ENCODE data around the gene POFUT2. TPM values are rescaled to one million over a fixed set of nuclear protein-coding genes. Genes with fewer than 3 reads are reported as not detected.
"Not testable (repeated sequence)": the region's sequence is repeated elsewhere in the genome, so short reads cannot be mapped to it uniquely, and the experiment has no call there.

POFUT2 gene
- total RNA-seq, 2 experiments from 2014 or later = 17.0 to 20.5 TPM

- H3K4me2 ChIP-seq (ENCODE audit: low read length) = no peak overlapping the region
- H3K79me2 ChIP-seq (ENCODE audit: insufficient read depth, low read depth, low read length) = no peaks in the 10 kb centered on the region
- BruUV-seq (replicated peaks) = no TSS peak
- DNase-seq (ENCODE audit: low spot score) = no peak
- no peaks in the 10 kb centered on the region for H3K9me3 ChIP-seq (ENCODE audit: low read length)
- H3K36me3 ChIP-seq (ENCODE audit: insufficient read depth, low read length) = no peaks in the 10 kb centered on the region
- TF ChIP-seq CTCF (conservative IDR thresholded peaks at IDR 0.05; ENCODE audit: low read length) = no peak
- no peak for TF ChIP-seq EZH2phosphoT487 (IDR thresholded peaks at IDR 0.05; ENCODE audit: borderline replicate concordance, low read depth, low read length)
- intact Hi-C loops (cut with micrococcal nuclease; ENCODE audit: unreplicated experiment) = no loop called here
- ChIA-PET POLR2A (no interaction called here), CTCF (ENCODE audit: unreplicated experiment) (no interaction called here)
- H3K27ac ChIP-seq (ENCODE audit: low read depth, low read length, poor library complexity, severe bottlenecking) = no peak overlapping the region
- no peak overlapping the region for H3K4me3 ChIP-seq (ENCODE audit: low read depth, low read length, poor library complexity, severe bottlenecking)
- H3K4me1 ChIP-seq (ENCODE audit: insufficient read depth, low read length, poor library complexity, severe bottlenecking) = no peaks in the 10 kb centered on the region
- no peak overlapping the region for H2AFZ ChIP-seq (ENCODE audit: low read length)
- no peaks in the 10 kb centered on the region for H4K20me1 ChIP-seq (ENCODE audit: insufficient read depth, low read length)
- no peaks in the 10 kb centered on the region for H3K9me2 ChIP-seq (ENCODE audit: insufficient read depth, low read length)
Observed at GRCh38 chr21:45317398-45318145, 29.9 kb upstream of the POFUT2 start.

DNA sequence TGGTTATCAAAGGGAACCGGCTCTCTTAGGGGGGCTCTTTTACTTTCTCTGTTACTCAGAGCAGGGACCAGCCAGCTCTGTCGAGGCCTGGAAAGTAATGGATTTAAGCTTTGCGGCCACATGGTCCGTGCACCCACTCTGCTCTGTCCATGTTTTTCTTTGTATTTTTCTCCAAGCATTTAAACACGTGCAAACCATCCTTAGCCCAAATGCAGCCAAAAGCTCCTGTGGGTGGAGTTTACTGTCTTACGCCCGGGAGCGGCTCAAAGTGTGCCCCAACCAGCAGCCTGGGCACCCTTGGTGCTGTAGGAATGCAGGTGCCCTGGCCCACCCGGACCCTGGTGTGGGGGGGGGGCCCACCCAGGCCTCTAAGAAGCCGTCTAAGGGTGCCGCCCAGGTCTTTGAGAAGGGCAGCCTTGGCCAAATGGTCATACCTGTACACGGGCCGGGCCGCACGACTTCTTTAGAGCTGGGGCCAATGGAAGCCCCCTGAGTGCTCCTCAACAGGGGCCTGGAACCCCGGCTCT is 29.2 kb upstream of the POFUT2 start:
- Histone ChIP-seq H3K4me1 (ENCODE audit: insufficient read depth, low read length, poor library complexity, severe bottlenecking) (no peaks in the 10 kb centered on the region), H3K9me3 (ENCODE audit: low read length) (no peaks in the 10 kb centered on the region), H3K79me2 (ENCODE audit: insufficient read depth, low read depth, low read length) (no peaks in the 10 kb centered on the region), H3K4me2 (ENCODE audit: low read length) (no peak overlapping the region), H3K9me2 (ENCODE audit: insufficient read depth, low read length) (no peaks in the 10 kb centered on the region), H2AFZ (ENCODE audit: low read length) (no peak overlapping the region), H3K27ac (ENCODE audit: low read depth, low read length, poor library complexity, severe bottlenecking) (no peak overlapping the region), H3K4me3 (ENCODE audit: low read depth, low read length, poor library complexity, severe bottlenecking) (no peak overlapping the region), H3K36me3 (ENCODE audit: insufficient read depth, low read length) (no peaks in the 10 kb centered on the region), H4K20me1 (ENCODE audit: insufficient read depth, low read length) (no peaks in the 10 kb centered on the region)
- BruUV-seq (replicated peaks) = no TSS peak
- intact Hi-C loops (cut with micrococcal nuclease; ENCODE audit: unreplicated experiment) = no loop called here
- ChIA-PET CTCF (ENCODE audit: unreplicated experiment) (no interaction called here), POLR2A (no interaction called here)
- TF ChIP-seq CTCF (conservative IDR thresholded peaks at IDR 0.05; ENCODE audit: low read length) (no peak), EZH2phosphoT487 (IDR thresholded peaks at IDR 0.05; ENCODE audit: borderline replicate concordance, low read depth, low read length) (no peak)
- no peak for DNase-seq (ENCODE audit: low spot score)

DNA sequence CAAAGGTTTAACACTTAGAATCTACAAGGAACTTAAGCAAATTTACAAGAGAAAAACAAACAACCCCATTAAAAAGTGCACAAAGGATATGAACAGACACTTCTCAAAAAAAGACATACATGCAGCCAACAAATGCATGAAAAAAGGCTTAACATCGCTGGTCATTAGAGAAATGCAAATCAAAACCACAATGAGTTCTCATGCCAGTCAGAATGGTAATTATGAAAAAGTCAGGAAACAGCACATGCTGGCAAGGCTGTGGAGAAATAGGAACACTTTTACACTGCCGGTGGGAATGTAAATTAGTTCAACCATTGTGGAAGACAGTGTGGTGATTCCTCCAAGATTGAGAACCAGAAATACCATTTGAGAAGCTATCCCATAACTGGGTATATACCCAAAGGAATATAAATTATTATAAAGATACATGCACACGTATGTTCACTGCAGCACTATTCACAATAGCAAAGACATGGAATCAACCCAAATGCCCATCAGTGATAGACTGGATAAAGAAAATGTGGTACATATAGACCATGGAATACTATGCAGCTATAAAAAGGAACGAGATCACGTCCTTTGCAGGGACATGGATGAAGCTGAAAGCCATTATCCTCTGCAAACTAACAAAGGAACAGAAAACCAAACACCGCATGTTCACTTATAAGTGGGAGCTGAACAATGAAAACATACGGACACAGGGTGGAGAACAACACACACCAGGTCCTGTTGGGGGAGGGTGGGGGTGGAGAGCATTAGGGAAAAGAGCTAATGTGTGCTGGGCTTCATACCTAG is 28.2 kb upstream of the POFUT2 start:
- POLR2A ChIA-PET; CTCF ChIA-PET (ENCODE audit: unreplicated experiment); H3K9me3 ChIP-seq (ENCODE audit: low read length); H2AFZ ChIP-seq (ENCODE audit: low read length); H3K4me1 ChIP-seq (ENCODE audit: insufficient read depth, low read length, poor library complexity, severe bottlenecking); H3K79me2 ChIP-seq (ENCODE audit: insufficient read depth, low read depth, low read length); H4K20me1 ChIP-seq (ENCODE audit: insufficient read depth, low read length); H3K4me3 ChIP-seq (ENCODE audit: low read depth, low read length, poor library complexity, severe bottlenecking); DNase-seq (ENCODE audit: low spot score); intact Hi-C loops (cut with micrococcal nuclease; ENCODE audit: unreplicated experiment); H3K4me2 ChIP-seq (ENCODE audit: low read length); BruUV-seq (replicated peaks); H3K9me2 ChIP-seq (ENCODE audit: insufficient read depth, low read length); H3K36me3 ChIP-seq (ENCODE audit: insufficient read depth, low read length); H3K27ac ChIP-seq (ENCODE audit: low read depth, low read length, poor library complexity, severe bottlenecking): not testable (repeated sequence)
